Gastrocnemius medialis (tissue), 4 donors: Measurements from ENCODE around the gene INTS11. TPM values are rescaled to one million over a fixed set of nuclear protein-coding genes. Genes with fewer than 3 reads are reported as not detected.
A peak's percentile ranks its signal among the peaks of the same experiment; 100 is the strongest.

Source experiments
- ATAC-seq, 2 donors: fragments of 150-250 bp; one replicate each; pipeline ENCODE4 v1.9.1; 2016
- DNase-seq, 2 donors: peaks; one replicate each; pipeline ENCODE4 v3.0.0-alpha.2; 2019
- H3K27ac ChIP-seq, 4 donors: fragments of 200-600 bp; sonication (generic); 1 replicate in 1 of 4; 2 replicates in 3 of 4; pipeline ENCODE4 v1.5.1; 2016 to 2018; ENCODE audit warnings: mild to moderate bottlenecking in 2 of 4, moderate library complexity in 1 of 4
- H3K27me3 ChIP-seq, 3 donors: fragments of 200-600 bp; sonication (generic) in 2 of 3; 1 replicate in 1 of 3; 2 replicates in 2 of 3; pipeline versions ENCODE4 v1.5.1 to v1.6.0; 2016 to 2019; ENCODE audit warnings: mild to moderate bottlenecking in 1 of 3, moderate library complexity in 1 of 3
- H3K36me3 ChIP-seq, 2 donors: fragments of 200-600 bp; sonication (generic) in 1 of 2; one replicate each; pipeline ENCODE4 v1.5.1; 2017 to 2018
- H3K4me1 ChIP-seq, 2 donors: fragments of 200-600 bp; sonication (generic) in 1 of 2; one replicate each; pipeline ENCODE4 v1.5.1; 2016 to 2017; ENCODE audit warnings: mild to moderate bottlenecking in 2 of 2
- H3K4me3 ChIP-seq, 4 donors: fragments of 200-600 bp; sonication (generic) in 3 of 4; 1 replicate in 1 of 4; 2 replicates in 3 of 4; pipeline ENCODE4 v1.5.1; 2016 to 2019; ENCODE audit warnings: mild to moderate bottlenecking in 2 of 4
- H3K9me3 ChIP-seq, 3 donors: fragments of 200-600 bp; sonication (generic) in 2 of 3; 1 replicate in 1 of 3; 2 replicates in 2 of 3; pipeline ENCODE4 v1.5.1; 2016 to 2019
- CTCF ChIP-seq, 5 experiments: fragments of 450-650 bp in 3 of 5; fragments of 200-600 bp in 2 of 5; sonication (generic) in 2 of 5; IDR thresholded peaks in 4 of 5; conservative IDR thresholded peaks in 1 of 5; 1 replicate in 4 of 5; 2 replicates in 1 of 5; pipeline ENCODE4 v1.5.1; 2016 to 2019; ENCODE audit warnings: antibody characterized with exemption in 5 of 5, mild to moderate bottlenecking in 3 of 5, moderate library complexity in 3 of 5
- POLR2A ChIP-seq, 2 donors: fragments of 450-650 bp; IDR thresholded peaks; one replicate each; pipeline ENCODE4 v1.6.1; 2017; ENCODE audit warnings: antibody characterized with exemption in 2 of 2, mild to moderate bottlenecking in 2 of 2, moderate library complexity in 2 of 2
- in situ Hi-C, 4 donors: fragments of 200-750 bp; cut with MboI; loops; one replicate each; pipeline versions ENCODE4 v1.15.0 to v1.8.0; 2017; ENCODE audit warnings: low sequenced_read_pairs in 4 of 4
- intact Hi-C: fragments of 100-400 bp; cut with DNase I; formaldehyde crosslinking; loops from one replicate; pipeline ENCODE4 v1.15.1; 2023; ENCODE audit warnings: low total_unique reads
- total RNA-seq, 4 donors: library from RNA; depleted of rRNA; stranded (reverse); fragments of >200 nt; gene quantifications; one replicate each; pipeline versions ENCODE4 v1.1.0 to v1.2.3, GENCODE V29; 2016

INTS11 gene
- total RNA-seq, 4 donors from 2014 or later, result 74.0 to 94.4 (median 84.7) TPM

- in situ Hi-C loops (no loop called here), intact Hi-C loops (no loop called here)
- peaks cover 27 to 44% of the 10 kb centered on the region in 2 donors for H3K4me1 ChIP-seq
- TF ChIP-seq POLR2A (IDR thresholded peaks at IDR 0.05) (no peak), CTCF (IDR thresholded peaks at IDR 0.05 in 4 of 5, conservative IDR thresholded peaks at IDR 0.05 in 1 of 5) (no peak)
- ATAC-seq, result no peak
- H3K27ac ChIP-seq, result peak overlapping the region; percentile 59 to 67 (median 64)
- H3K27me3 ChIP-seq, result peaks cover 0 to 16% (median 7%) of the 10 kb centered on the region in 3 donors
- peak in 1 of 2 donors; percentile 58 for DNase-seq
- H3K4me3 ChIP-seq, result no peak overlapping the region
- H3K36me3 ChIP-seq, result no peaks in the 10 kb centered on the region
- H3K9me3 ChIP-seq, result no peaks in the 10 kb centered on the region
These were observed 27.3 kb upstream of the INTS11 start for GRCh38 chr1:1351511-1352427.

- DNase-seq (no peak), ATAC-seq (peak; percentile 48 to 57)
- Histone ChIP-seq H3K27ac (peak within 1 kb of the TSS; percentile 96 to 99 (median 98)), H3K4me1 (peaks cover 50 to 58% of the 10 kb centered on the region in 2 donors), H3K4me3 (peak within 1 kb of the TSS; percentile 61 to 89 (median 72)), H3K27me3 (peaks cover 0 to 10% (median 0%) of the 10 kb centered on the region in 3 donors), H3K36me3 (no peaks in the 10 kb centered on the region), H3K9me3 (no peaks in the 10 kb centered on the region)
- peak; percentile 39 to 77 (median 63) for TF ChIP-seq CTCF (IDR thresholded peaks at IDR 0.05 in 4 of 5, conservative IDR thresholded peaks at IDR 0.05 in 1 of 5)
- peak; percentile 75 to 81 for TF ChIP-seq POLR2A (IDR thresholded peaks at IDR 0.05)
- intact Hi-C loops (loop anchor here (1.0 to 5.0 kb wide), 5 partner anchors 25 to 367 kb away; partner anchors contain the start of genes AURKAIP1, CCNL2, CPTP and INTS11), in situ Hi-C loops (no loop called here)
These were observed 25.0 kb upstream of the INTS11 start, which contains the start of gene DVL1 for GRCh38 chr1:1349256-1350012. Gene DVL1 (minus strand): TSS chr1:1349418. CDS start chr1:1349065, 353 bp downstream.

GRCh38 chr1:1348420-1349255, 24.2 kb upstream of the INTS11 start:
- H3K4me1 ChIP-seq, result peaks cover 55 to 59% of the 10 kb centered on the region in 2 donors
- no peak for DNase-seq
- peak overlapping the region; percentile 56 to 74 (median 60) for H3K4me3 ChIP-seq
- peak; percentile 9 to 16 for ATAC-seq
- intact Hi-C loops, result loop anchor here (1.0 to 5.0 kb wide), 6 partner anchors 24 to 366 kb away; partner anchors contain the start of genes AURKAIP1, CCNL2, CPTP and INTS11
- H3K27me3 ChIP-seq, result peaks cover 0 to 2% (median 0%) of the 10 kb centered on the region in 3 donors
- H3K36me3 ChIP-seq, result no peaks in the 10 kb centered on the region
- H3K9me3 ChIP-seq, result no peaks in the 10 kb centered on the region
- in situ Hi-C loops, result no loop called here
- H3K27ac ChIP-seq, result peak overlapping the region; percentile 96 to 99 (median 98)
- TF ChIP-seq CTCF (IDR thresholded peaks at IDR 0.05 in 4 of 5, conservative IDR thresholded peaks at IDR 0.05 in 1 of 5) (no peak), POLR2A (IDR thresholded peaks at IDR 0.05) (no peak)
